HG02588 (cell line): ENCODE data around the gene BARD1.

Source experiments
- ATAC-seq: cut with Tn5 transposase; IDR thresholded peaks from one replicate; pipeline ENCODE4 v1.9.1; 2021; ENCODE audit warnings: mild to moderate bottlenecking, moderate library complexity; ENCODE audit not compliant: unreplicated experiment

Gene BARD1

DNA sequence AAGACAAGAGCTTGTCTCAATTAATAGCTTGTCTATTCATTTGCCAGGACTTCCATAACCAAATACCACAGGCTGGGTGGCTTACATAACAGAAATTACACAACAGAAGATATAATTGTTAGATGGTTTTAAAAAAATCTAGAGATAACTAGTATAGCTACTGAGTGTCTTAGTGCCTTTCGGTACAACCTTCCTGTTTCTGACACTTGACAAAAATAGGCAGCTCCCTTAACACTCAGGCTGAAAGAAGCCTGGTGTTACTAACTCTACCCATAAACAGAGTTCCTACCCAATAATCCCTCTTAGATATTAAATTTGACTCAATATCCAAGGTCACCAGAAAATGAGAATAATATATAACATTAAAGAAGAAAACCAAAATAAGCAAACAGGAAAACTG, 129.7 kb downstream of the BARD1 start:
- no peak for ATAC-seq

DNA sequence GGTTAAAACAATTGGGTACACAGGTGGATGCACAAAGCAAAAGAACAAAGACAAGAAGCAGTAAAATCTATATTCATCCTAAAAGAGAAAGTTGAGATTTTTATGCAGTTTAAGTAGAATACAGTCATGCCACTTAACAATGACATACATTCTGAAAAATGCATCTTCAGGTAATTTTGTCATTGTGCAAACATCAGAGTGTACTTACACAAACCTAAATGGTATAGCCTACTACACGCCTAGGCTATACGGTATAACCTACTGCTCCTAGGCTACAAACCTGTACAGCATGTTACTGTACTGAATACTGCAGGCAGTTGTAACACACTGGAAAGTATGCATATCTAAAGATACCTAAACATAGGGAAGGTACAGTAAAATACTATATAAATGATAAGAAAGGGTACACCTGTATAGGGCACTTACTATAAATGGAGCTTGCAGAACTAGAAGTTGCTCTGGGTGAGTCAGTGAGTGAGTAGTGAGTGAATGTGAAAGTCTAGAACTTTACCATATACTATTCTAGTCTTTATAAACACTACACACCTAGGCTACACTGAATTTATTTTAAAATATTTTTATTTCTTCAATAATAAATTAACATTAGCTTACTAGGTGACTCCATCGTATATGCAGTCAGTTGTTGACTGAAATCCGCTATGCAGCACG, 132.9 kb downstream of the BARD1 start:
- ATAC-seq, result no peak
